ENCODE results near the gene GABRA4.

Gene GABRA4

GRCh38 chr4:46993075-46994006 is at the start of gene GABRA4:
Gene GABRA4 (minus strand): TSS chr4:46993581. CDS start chr4:46993424, 157 bp downstream.
- Mint-ChIP-seq H3K27ac (no peak within 1 kb of the TSS), H3K27me3 (ENCODE audit: low read depth) (peaks cover 88% of the 10 kb centered on the region), H3K9me3 (no peaks in the 10 kb centered on the region), H3K4me3 (peak within 1 kb of the TSS; percentile 72 to 79 (median 74)), H3K36me3 (ENCODE audit: low read depth) (no peaks in the 10 kb centered on the region), H3K4me1 (peaks cover 13% of the 10 kb centered on the region)
- TF ChIP-seq, protein P1, sequence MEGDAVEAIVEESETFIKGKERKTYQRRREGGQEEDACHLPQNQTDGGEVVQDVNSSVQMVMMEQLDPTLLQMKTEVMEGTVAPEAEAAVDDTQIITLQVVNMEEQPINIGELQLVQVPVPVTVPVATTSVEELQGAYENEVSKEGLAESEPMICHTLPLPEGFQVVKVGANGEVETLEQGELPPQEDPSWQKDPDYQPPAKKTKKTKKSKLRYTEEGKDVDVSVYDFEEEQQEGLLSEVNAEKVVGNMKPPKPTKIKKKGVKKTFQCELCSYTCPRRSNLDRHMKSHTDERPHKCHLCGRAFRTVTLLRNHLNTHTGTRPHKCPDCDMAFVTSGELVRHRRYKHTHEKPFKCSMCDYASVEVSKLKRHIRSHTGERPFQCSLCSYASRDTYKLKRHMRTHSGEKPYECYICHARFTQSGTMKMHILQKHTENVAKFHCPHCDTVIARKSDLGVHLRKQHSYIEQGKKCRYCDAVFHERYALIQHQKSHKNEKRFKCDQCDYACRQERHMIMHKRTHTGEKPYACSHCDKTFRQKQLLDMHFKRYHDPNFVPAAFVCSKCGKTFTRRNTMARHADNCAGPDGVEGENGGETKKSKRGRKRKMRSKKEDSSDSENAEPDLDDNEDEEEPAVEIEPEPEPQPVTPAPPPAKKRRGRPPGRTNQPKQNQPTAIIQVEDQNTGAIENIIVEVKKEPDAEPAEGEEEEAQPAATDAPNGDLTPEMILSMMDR (IDR thresholded peaks at IDR 0.05; ENCODE audit: unreplicated experiment in 3 of 3): no peak

- Mint-ChIP-seq H3K4me3 (no peak overlapping the region), H3K36me3 (ENCODE audit: low read depth) (no peaks in the 10 kb centered on the region), H3K4me1 (no peaks in the 10 kb centered on the region), H3K27me3 (ENCODE audit: low read depth) (no peaks in the 10 kb centered on the region), H3K27ac (no peak overlapping the region), H3K9me3 (no peaks in the 10 kb centered on the region)
- TF ChIP-seq, protein P1 (IDR thresholded peaks at IDR 0.05; ENCODE audit: unreplicated experiment in 3 of 3): no peak
Measured at GRCh38 chr4:47040828-47041227, 47.4 kb upstream of the GABRA4 start.

DNA sequence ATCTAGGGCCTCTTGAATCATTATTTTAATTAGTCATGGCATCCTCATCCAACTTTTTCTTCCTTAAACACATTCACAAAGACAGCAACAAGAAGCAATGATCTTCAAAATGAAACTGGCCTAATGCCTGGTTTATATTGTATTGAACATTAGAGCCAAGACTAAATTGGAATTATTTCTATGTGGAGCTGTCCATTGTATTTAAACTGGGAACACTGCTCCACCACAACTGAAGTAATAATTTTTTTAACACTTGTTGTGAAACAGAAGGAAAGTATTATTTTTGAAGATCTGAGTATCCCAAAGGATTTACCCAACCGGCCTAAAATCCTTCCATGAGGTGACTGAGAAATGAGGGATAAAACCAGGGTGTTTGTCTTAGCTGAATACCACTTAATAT is 44.9 kb upstream of the GABRA4 start:
- Mint-ChIP-seq H3K27ac (no peak overlapping the region), H3K9me3 (no peaks in the 10 kb centered on the region)

GRCh38 chr4:47032405-47033106 is 39.2 kb upstream of the GABRA4 start:
- Mint-ChIP-seq H3K4me3 (peak overlapping the region; percentile 72 to 81 (median 77)), H3K9me3 (no peaks in the 10 kb centered on the region), H3K36me3 (ENCODE audit: low read depth) (no peaks in the 10 kb centered on the region), H3K27me3 (ENCODE audit: low read depth) (peaks cover 55% of the 10 kb centered on the region), H3K4me1 (peaks cover 18% of the 10 kb centered on the region), H3K27ac (no peak overlapping the region)
- TF ChIP-seq, protein P1 (IDR thresholded peaks at IDR 0.05; ENCODE audit: unreplicated experiment in 3 of 3): peak; percentile 87 to 88 (median 87)

More for the DNA sequence above, 44.9 kb upstream of the GABRA4 start:
- Mint-ChIP-seq H3K27me3 (ENCODE audit: low read depth) (peaks cover 12% of the 10 kb centered on the region), H3K36me3 (ENCODE audit: low read depth) (no peaks in the 10 kb centered on the region), H3K4me1 (no peaks in the 10 kb centered on the region), H3K4me3 (no peak overlapping the region)
- TF ChIP-seq, protein P1 (IDR thresholded peaks at IDR 0.05; ENCODE audit: unreplicated experiment in 3 of 3): no peak

GRCh38 chr4:47031751-47032404 is 38.5 kb upstream of the GABRA4 start:
- no peaks in the 10 kb centered on the region for H3K9me3 Mint-ChIP-seq
- peaks cover 55% of the 10 kb centered on the region for H3K27me3 Mint-ChIP-seq (ENCODE audit: low read depth)
- H3K4me1 Mint-ChIP-seq: peaks cover 18% of the 10 kb centered on the region
- TF ChIP-seq, protein P1 (IDR thresholded peaks at IDR 0.05; ENCODE audit: unreplicated experiment in 3 of 3): no peak
- no peaks in the 10 kb centered on the region for H3K36me3 Mint-ChIP-seq (ENCODE audit: low read depth)
- peak overlapping the region; percentile 72 to 81 (median 77) for H3K4me3 Mint-ChIP-seq
- H3K27ac Mint-ChIP-seq: no peak overlapping the region
